Neural progenitor cell (in vitro differentiated cells): ENCODE results near the gene RNF151. TPM values are rescaled to one million over a fixed set of nuclear protein-coding genes. Genes with fewer than 3 reads are reported as not detected.
A peak's percentile ranks its signal among the peaks of the same experiment; 100 is the strongest.

ENCODE experiments used
- DNase-seq: peaks from one replicate; pipeline ENCODE4 v3.0.0-alpha.2; 2016; ENCODE audit warnings: low spot score
- H2AFZ ChIP-seq: fragments of 200-600 bp; sonication (generic); replicated peaks from 2 replicates; pipeline ENCODE4 v1.6.1; 2016; ENCODE audit warnings: antibody characterized with exemption
- H3F3A ChIP-seq: fragments of 200-600 bp; sonication (generic); 2 replicates; pipeline ENCODE4 v1.6.1; 2016; ENCODE audit warnings: antibody characterized with exemption, low read depth
- H3K27ac ChIP-seq: fragments of 200-600 bp; sonication (generic); 2 replicates; pipeline ENCODE4 v1.5.1; 2016; ENCODE audit warnings: mild to moderate bottlenecking
- H3K27me3 ChIP-seq: fragments of 200-600 bp; sonication (generic); 2 replicates; pipeline ENCODE4 v1.6.1; 2016; ENCODE audit warnings: mild to moderate bottlenecking, moderate library complexity
- H3K36me3 ChIP-seq: fragments of 200-600 bp; sonication (generic); 2 replicates; pipeline ENCODE4 v1.5.1; 2016
- H3K4me1 ChIP-seq: fragments of 200-600 bp; sonication (generic); 2 replicates; pipeline ENCODE4 v1.6.1; 2016; ENCODE audit warnings: mixed run types
- H3K4me2 ChIP-seq: fragments of 200-600 bp; sonication (generic); 2 replicates; pipeline ENCODE4 v1.6.1; 2016
- H3K4me3 ChIP-seq: fragments of 200-600 bp; sonication (generic); 2 replicates; pipeline ENCODE4 v1.5.1; 2016
- H3K79me2 ChIP-seq: fragments of 200-600 bp; sonication (generic); 2 replicates; pipeline ENCODE4 v1.6.1; 2016; ENCODE audit warnings: low read depth
- H3K9ac ChIP-seq: fragments of 200-600 bp; sonication (generic); 2 replicates; pipeline ENCODE4 v1.6.1; 2016
- H3K9me3 ChIP-seq: fragments of 200-600 bp; sonication (generic); 2 replicates; pipeline ENCODE4 v1.5.1; 2016; ENCODE audit warnings: low read depth
- H4K20me1 ChIP-seq: fragments of 200-600 bp; sonication (generic); 2 replicates; pipeline ENCODE4 v1.6.1; 2016; ENCODE audit warnings: low read depth
- H3K27ac Mint-ChIP-seq: 3 replicates; pipeline ENCODE4 v1.8.0; 2021; ENCODE audit warnings: mixed read lengths
- H3K27me3 Mint-ChIP-seq: 2 replicates; pipeline ENCODE4 v1.8.0; 2022; ENCODE audit warnings: low read depth, mild to moderate bottlenecking, inconsistent platforms, moderate library complexity, mixed read lengths; ENCODE audit not compliant: insufficient read depth
- H3K36me3 Mint-ChIP-seq: 3 replicates; pipeline ENCODE4 v1.8.0; 2021; ENCODE audit warnings: mixed read lengths
- H3K4me1 Mint-ChIP-seq: 3 replicates; pipeline ENCODE4 v1.8.0; 2021; ENCODE audit warnings: mixed read lengths
- H3K4me3 Mint-ChIP-seq: 3 replicates; pipeline ENCODE4 v1.8.0; 2021; ENCODE audit warnings: mild to moderate bottlenecking, moderate library complexity, mixed read lengths
- H3K9me3 Mint-ChIP-seq: 3 replicates; pipeline ENCODE4 v1.8.0; 2020; ENCODE audit warnings: mixed read lengths
- EZH2 ChIP-seq: fragments of 200-600 bp; sonication (generic); IDR thresholded peaks from 2 replicates; pipeline ENCODE4 v1.6.1; 2017; ENCODE audit warnings: antibody characterized with exemption, mild to moderate bottlenecking, moderate library complexity
- EZH2phosphoT487 ChIP-seq: fragments of 200-600 bp; sonication (generic); IDR thresholded peaks from 2 replicates; pipeline ENCODE4 v1.6.1; 2017; ENCODE audit warnings: antibody characterized with exemption
- total RNA-seq: library from RNA; depleted of rRNA; stranded (reverse); fragments of >200 nt; gene quantifications from 2 replicates; pipeline ENCODE4 v1.2.3, GENCODE V29; 2015; ENCODE audit warnings: low replicate concordance
- TF ChIP-seq, protein P1 (sequence below): fragments of 200-600 bp; sonication (generic); IDR thresholded peaks from 2 replicates; pipeline ENCODE4 v1.5.1; 2017; ENCODE audit warnings: antibody characterized with exemption, mild to moderate bottlenecking

RNF151 gene
- total RNA-seq, 1 donor from 2014 or later, result not detected

GRCh38 chr16:1940273-1941161 is 26.1 kb upstream of the RNF151 start:
- H3K9ac ChIP-seq, result no peak overlapping the region

GRCh38 chr16:1941162-1942046 is 25.3 kb upstream of the RNF151 start:
- TF ChIP-seq, protein P1, sequence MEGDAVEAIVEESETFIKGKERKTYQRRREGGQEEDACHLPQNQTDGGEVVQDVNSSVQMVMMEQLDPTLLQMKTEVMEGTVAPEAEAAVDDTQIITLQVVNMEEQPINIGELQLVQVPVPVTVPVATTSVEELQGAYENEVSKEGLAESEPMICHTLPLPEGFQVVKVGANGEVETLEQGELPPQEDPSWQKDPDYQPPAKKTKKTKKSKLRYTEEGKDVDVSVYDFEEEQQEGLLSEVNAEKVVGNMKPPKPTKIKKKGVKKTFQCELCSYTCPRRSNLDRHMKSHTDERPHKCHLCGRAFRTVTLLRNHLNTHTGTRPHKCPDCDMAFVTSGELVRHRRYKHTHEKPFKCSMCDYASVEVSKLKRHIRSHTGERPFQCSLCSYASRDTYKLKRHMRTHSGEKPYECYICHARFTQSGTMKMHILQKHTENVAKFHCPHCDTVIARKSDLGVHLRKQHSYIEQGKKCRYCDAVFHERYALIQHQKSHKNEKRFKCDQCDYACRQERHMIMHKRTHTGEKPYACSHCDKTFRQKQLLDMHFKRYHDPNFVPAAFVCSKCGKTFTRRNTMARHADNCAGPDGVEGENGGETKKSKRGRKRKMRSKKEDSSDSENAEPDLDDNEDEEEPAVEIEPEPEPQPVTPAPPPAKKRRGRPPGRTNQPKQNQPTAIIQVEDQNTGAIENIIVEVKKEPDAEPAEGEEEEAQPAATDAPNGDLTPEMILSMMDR, result peak; percentile 35
- no peak for TF ChIP-seq EZH2phosphoT487
- no peak for TF ChIP-seq EZH2
- H3K4me1 ChIP-seq, result peaks cover 7% of the 10 kb centered on the region
- Mint-ChIP-seq H3K4me3 (peak overlapping the region; percentile 92), H3K36me3 (peaks cover 2% of the 10 kb centered on the region), H3K4me1 (peaks cover 15% of the 10 kb centered on the region), H3K27me3 (peaks cover 4% of the 10 kb centered on the region), H3K9me3 (no peaks in the 10 kb centered on the region), H3K27ac (no peak overlapping the region)
- peak overlapping the region; percentile 94 for H3K4me2 ChIP-seq
- no peaks in the 10 kb centered on the region for H3K27me3 ChIP-seq
- H3F3A ChIP-seq, result peaks cover 9% of the 10 kb centered on the region
- H3K27ac ChIP-seq, result no peak overlapping the region
- H3K9ac ChIP-seq, result no peak overlapping the region
- no peaks in the 10 kb centered on the region for H4K20me1 ChIP-seq
- DNase-seq, result peak; percentile 58
- no peak overlapping the region for H2AFZ ChIP-seq
- no peak overlapping the region for H3K4me3 ChIP-seq
- H3K36me3 ChIP-seq, result no peaks in the 10 kb centered on the region
- peaks cover 10% of the 10 kb centered on the region for H3K79me2 ChIP-seq
- no peaks in the 10 kb centered on the region for H3K9me3 ChIP-seq

More at GRCh38 chr16:1940273-1941161, 26.1 kb upstream of the RNF151 start:
- no peak for TF ChIP-seq EZH2
- TF ChIP-seq, protein P1, result no peak
- TF ChIP-seq EZH2phosphoT487, result no peak
- peaks cover 3% of the 10 kb centered on the region for H3K27me3 Mint-ChIP-seq
- H3K36me3 ChIP-seq, result no peaks in the 10 kb centered on the region
- H3K4me3 Mint-ChIP-seq, result no peak overlapping the region
- H3K79me2 ChIP-seq, result peaks cover 10% of the 10 kb centered on the region
- no peak for DNase-seq
- no peaks in the 10 kb centered on the region for H3K9me3 ChIP-seq
- no peaks in the 10 kb centered on the region for H3K27me3 ChIP-seq
- peaks cover 7% of the 10 kb centered on the region for H3K4me1 ChIP-seq
- no peak overlapping the region for H3K27ac ChIP-seq
- no peak overlapping the region for H3K4me2 ChIP-seq
- no peaks in the 10 kb centered on the region for H4K20me1 ChIP-seq
- H3K36me3 Mint-ChIP-seq, result peaks cover 2% of the 10 kb centered on the region
- H3F3A ChIP-seq, result peaks cover 9% of the 10 kb centered on the region
- no peak overlapping the region for H3K4me3 ChIP-seq
- H3K9me3 Mint-ChIP-seq, result no peaks in the 10 kb centered on the region
- no peak overlapping the region for H3K27ac Mint-ChIP-seq
- H2AFZ ChIP-seq, result no peak overlapping the region
- H3K4me1 Mint-ChIP-seq, result peaks cover 15% of the 10 kb centered on the region

- H3K4me1 ChIP-seq, result peaks cover 7% of the 10 kb centered on the region
- peak overlapping the region; percentile 94 for H3K4me2 ChIP-seq
- peaks cover 15% of the 10 kb centered on the region for H3K4me1 Mint-ChIP-seq
- H3K27me3 Mint-ChIP-seq, result peaks cover 3% of the 10 kb centered on the region
- no peaks in the 10 kb centered on the region for H3K36me3 ChIP-seq
- peaks cover 10% of the 10 kb centered on the region for H3K79me2 ChIP-seq
- no peaks in the 10 kb centered on the region for H3K9me3 Mint-ChIP-seq
- H3K27me3 ChIP-seq, result no peaks in the 10 kb centered on the region
- H3K27ac ChIP-seq, result no peak overlapping the region
- H3K4me3 ChIP-seq, result peak overlapping the region; percentile 90
- DNase-seq, result no peak
- H3K9me3 ChIP-seq, result no peaks in the 10 kb centered on the region
- peaks cover 9% of the 10 kb centered on the region for H3F3A ChIP-seq
- no peak for TF ChIP-seq EZH2
- no peak for TF ChIP-seq EZH2phosphoT487
- TF ChIP-seq, protein P1, result no peak
- H2AFZ ChIP-seq, result peak overlapping the region; percentile 91
- H3K4me3 Mint-ChIP-seq, result peak overlapping the region; percentile 92
- no peak overlapping the region for H3K27ac Mint-ChIP-seq
- H3K36me3 Mint-ChIP-seq, result no peaks in the 10 kb centered on the region
- H4K20me1 ChIP-seq, result no peaks in the 10 kb centered on the region
- peak overlapping the region; percentile 54 for H3K9ac ChIP-seq
Measured at GRCh38 chr16:1942047-1942809, 24.4 kb upstream of the RNF151 start.
